GM10266 (cell line): ENCODE data around the gene OGT.

Source experiments
- DNase-seq: peaks from one replicate; pipeline ENCODE4 v3.0.0; 2012; ENCODE audit errors: extremely low spot score
- CTCF ChIP-seq: IDR thresholded peaks from 2 replicates; pipeline ENCODE4 v1.5.1; 2012; ENCODE audit warnings: mild to moderate bottlenecking, low read depth; ENCODE audit not compliant: control insufficient read depth, insufficient read depth; ENCODE audit errors: missing control alignments

OGT gene

DNA sequence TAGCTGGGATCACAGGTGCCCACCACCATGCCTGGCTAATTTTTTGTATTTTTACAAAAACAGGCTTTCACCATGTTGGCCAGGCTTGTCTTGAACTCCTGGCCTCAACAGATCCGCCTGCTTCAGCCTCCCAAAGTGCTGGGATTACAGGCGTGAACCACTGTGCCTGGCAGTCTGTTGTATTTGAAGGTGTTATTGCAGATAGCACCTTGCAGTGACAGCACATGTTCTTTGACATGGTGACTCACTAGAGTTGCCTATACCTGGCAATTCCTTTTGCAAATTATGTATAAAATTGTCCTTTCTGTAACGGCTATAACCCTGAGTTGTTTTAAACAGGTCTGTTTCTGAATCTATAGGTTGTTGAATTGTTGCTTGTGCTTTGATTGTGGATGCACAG is 7.9 kb downstream of the OGT start:
- no peak for DNase-seq
- no peak for TF ChIP-seq CTCF

DNA sequence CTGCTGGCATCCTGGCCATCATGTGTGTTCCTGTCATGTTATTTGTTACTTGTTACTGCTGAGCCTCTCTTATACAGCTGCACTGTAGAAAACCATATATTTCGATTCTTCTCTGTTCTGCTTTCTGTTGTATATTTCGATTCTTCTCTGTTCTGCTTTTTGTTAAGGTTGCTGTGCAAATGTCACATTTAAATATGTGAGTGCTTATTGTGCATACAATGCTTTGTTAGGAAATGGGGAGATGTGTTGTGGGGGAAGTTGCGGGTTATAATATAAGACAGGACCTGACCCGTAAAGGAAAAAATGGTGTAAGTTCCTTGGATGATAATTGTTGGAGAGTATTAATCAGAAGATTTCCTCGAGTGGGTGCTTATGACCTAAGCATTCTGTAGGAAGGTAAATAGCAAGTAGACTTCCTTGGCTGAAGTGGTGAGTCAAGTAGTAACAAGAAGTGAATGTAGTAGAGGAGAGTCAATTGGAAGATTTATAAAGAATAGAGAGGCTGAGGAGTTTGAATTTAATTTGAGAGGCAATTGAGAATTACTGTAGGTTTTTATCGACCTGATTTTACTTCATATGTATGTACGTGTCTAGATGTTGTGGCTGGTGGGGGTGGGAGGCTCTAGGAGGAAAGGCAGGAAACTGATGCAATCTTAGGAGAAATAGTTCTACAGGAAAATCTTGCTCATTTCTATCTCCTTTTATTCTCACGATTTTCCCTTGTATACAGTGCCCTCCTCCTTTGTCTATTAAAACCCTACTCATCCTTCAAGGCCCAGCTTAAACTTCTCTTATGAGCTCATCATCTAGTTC is 8.5 kb downstream of the OGT start:
- TF ChIP-seq CTCF, result no peak
- no peak for DNase-seq

GRCh38 chrX:71542411-71542810 is 9.5 kb downstream of the OGT start:
- DNase-seq, result no peak

GRCh38 chrX:71542825-71543224 is 9.9 kb downstream of the OGT start:
- no peak for DNase-seq
- TF ChIP-seq CTCF, result no peak

More at GRCh38 chrX:71542411-71542810, 9.5 kb downstream of the OGT start:
- TF ChIP-seq CTCF, result no peak

DNA sequence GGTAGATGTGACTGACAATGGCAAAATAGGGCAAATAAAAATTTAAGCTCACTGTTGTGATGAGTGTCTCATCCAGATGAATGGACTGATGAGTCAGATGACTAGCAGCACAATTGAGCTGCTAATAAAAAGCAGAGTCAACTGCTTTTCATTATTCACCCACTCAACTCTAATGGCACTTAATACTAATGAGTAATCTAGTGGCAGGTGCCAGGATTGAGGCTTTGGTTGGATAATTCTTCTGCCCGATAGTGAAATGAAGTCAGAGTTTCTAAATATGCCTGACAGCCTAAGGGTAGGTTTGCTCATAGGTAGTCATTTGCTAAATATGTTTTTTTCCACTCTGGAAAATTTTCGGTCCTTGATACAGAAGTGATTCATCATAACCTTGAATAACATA is 10.4 kb downstream of the OGT start:
- no peak for TF ChIP-seq CTCF
- no peak for DNase-seq

GRCh38 chrX:71545364-71545763 is 12.5 kb downstream of the OGT start:
- DNase-seq, result no peak
- TF ChIP-seq CTCF, result no peak

GRCh38 chrX:71546879-71547278 is 14.0 kb downstream of the OGT start:
- no peak for DNase-seq
- TF ChIP-seq CTCF, result no peak
